Cerebellar cortex (tissue), 1 donor: ENCODE data around the gene MTCH1.

Source experiments
- DNase-seq: peaks from one replicate; pipeline ENCODE4 v3.0.0-alpha.2; 2015; ENCODE audit warnings: low spot score

The MTCH1 gene

GRCh38 chr6:37017606-37018197 is 31.7 kb upstream of the MTCH1 start:
- no peak for DNase-seq

DNA sequence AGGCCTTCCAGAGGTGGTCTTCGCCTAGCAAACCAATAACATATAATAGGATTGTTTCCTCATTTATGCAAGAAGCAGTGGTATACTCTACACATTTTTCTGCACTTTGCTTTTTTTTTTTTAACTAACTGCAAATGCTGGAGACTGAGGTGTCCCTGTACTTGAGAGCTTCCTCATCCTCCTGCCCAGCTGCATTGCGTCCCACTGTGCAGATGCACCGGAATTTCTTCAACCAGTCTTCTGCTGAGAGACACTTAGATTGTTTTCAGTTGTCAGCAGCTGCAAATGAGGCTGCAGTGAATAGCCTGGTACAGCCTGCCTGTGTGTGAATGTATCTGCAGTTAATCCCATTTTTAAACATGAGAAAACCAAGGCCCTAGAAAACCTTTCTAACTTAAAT is 31.0 kb upstream of the MTCH1 start:
- DNase-seq = no peak

GRCh38 chr6:37015532-37015931 is 29.5 kb upstream of the MTCH1 start:
- DNase-seq = no peak

- DNase-seq = no peak
These were observed 28.7 kb upstream of the MTCH1 start for GRCh38 chr6:37014667-37015066.

- DNase-seq = no peak
These were observed 27.8 kb upstream of the MTCH1 start for GRCh38 chr6:37013516-37014491.

- no peak for DNase-seq
These were observed 25.8 kb upstream of the MTCH1 start for GRCh38 chr6:37011656-37012378.

- DNase-seq = no peak
These were observed 24.5 kb upstream of the MTCH1 start for GRCh38 chr6:37010402-37010892.

- DNase-seq = no peak
These were observed 22.8 kb upstream of the MTCH1 start for GRCh38 chr6:37008484-37009465.

- DNase-seq = no peak
These were observed 21.5 kb upstream of the MTCH1 start for GRCh38 chr6:37007340-37008043.

GRCh38 chr6:37006793-37007339 is 20.9 kb upstream of the MTCH1 start:
- DNase-seq = no peak

- DNase-seq = no peak
These were observed 20.0 kb upstream of the MTCH1 start for GRCh38 chr6:37005827-37006567.

DNA sequence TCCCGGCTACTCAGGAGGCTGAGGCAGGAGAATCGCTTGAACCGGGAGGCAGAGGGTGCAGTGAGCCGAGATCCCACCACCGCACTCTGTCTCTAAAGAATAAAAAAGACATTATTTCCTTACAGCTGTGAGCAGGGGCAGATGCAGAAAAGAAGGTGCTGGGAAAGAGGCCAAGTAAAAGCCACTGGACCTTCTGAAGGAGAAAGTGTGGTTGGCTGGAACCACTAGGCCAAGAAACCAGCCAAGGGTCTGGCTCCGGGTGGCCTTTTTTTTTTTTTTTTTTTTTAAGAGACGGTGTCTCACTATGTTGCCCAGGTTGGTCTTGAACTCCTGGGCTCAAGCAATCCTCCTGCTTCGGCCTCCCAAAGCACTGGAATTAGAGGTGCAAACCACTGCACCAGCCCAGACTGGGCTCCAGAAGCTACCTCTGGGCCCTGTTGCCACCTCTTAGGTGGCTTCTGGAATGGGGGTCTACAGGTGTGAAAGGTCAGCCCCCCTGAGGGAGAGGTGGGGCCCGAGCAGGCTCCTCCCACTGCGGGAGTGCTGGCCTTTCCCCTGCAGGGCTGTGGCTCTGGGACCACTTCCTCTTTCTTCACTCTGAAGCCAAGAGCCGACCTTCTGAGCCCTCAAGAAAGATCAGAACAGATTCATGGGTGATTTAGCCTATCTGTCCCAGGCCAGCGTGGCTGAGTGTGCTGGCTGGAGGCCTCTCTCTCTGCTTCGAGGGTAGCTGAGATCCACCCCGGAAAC is 19.2 kb upstream of the MTCH1 start, which contains the start of gene FGD2:
Gene FGD2 (plus strand): TSS at position 595 of the 750 bp plus-strand sequence. CDS start 163 bp downstream, outside the sequence.
- no peak for DNase-seq

- DNase-seq = no peak
These were observed 18.3 kb upstream of the MTCH1 start for GRCh38 chr6:37004044-37004980.

DNA sequence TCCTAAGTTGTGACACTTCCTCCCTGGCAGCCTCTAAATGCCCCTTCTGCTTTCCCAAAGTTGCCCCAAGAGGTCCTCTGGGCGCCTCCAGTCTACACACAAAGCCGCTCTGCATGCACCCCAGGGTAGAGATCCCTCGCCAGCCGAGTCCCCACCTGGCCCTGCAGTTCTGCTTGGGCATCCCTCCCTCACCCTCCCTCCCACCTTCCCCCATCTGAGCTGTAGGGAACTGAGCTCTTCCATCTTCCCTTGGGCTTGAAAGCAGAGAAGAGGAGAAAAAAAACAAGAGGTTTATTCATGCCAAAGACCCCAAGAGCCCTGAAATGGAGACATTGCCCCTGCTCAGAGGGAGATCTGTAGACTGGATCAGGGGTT is 13.7 kb upstream of the MTCH1 start:
- DNase-seq = no peak

DNA sequence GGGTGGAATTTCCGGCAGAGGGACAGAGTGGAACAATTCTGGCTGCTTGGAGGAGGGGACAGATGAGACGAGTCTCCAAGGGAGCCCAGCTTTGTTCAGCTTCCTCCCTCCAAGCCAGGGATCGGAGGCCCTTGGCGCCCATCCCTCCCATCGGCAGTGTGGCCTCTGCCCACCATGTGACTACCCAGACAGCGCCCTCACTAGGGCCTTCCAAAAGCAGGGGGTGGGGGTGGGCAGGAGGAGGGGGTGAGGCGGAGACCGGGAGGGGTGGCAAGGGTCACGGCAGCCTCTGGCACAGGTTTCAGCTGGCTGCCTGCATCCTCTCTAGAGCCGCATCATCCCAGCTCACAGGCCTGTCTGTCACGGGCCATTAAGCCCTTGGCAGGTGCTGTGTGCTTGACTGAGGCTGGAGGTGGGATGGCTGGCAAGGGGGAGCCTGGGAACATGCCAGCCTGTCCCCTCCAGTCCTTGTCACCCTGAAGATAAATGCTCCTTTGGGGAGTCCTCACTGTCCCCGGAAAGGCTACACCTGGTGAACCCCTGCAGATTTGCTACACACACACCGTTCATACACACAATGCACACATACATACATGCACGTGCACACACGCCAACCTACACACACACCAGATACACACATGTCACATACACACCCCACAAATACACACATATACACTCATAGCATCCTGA is 13.2 kb upstream of the MTCH1 start:
- no peak for DNase-seq

- DNase-seq = no peak
These were observed 12.7 kb upstream of the MTCH1 start for GRCh38 chr6:36998723-36999038.
